ENCODE measurements around the gene TAF4.
"Not testable (repeated sequence)": the region's sequence is repeated elsewhere in the genome, so short reads cannot be mapped to it uniquely, and the experiment has no call there.

Gene TAF4

DNA sequence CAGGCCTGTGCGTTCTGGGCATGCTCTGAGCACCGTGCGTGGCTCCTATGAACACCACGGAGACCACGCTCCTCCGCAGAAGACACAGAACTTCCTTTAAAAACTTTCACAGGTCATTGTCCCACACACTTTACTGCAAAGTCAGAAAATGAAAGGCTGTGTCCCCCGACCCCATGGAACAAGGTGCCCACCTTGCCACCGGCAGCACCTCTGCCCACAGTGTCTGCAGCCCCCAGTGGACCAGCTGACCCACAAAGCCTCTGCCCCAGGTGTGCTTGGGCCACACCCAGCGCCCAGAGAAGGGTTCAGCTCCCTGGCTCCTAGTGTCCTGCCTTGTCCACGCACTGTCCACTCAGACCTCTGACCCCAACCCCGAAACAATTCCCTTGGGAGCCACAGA, 8.7 kb downstream of the TAF4 start:
- H3K4me3 Mint-ChIP-seq = no peak overlapping the region
- intact Hi-C loops (cut with micrococcal nuclease) = no loop called here
- no peaks in the 10 kb centered on the region for H3K27me3 Mint-ChIP-seq
- H3K36me3 Mint-ChIP-seq (ENCODE audit: low read depth) = peaks cover 64% of the 10 kb centered on the region
- no peak overlapping the region for H3K27ac Mint-ChIP-seq
- no peaks in the 10 kb centered on the region for H3K9me3 Mint-ChIP-seq
- peaks cover 65% of the 10 kb centered on the region for H3K4me1 Mint-ChIP-seq (ENCODE audit: low read depth)

GRCh38 chr20:62056377-62056776, 9.3 kb downstream of the TAF4 start:
- Mint-ChIP-seq H3K4me3 (no peak overlapping the region), H3K4me1 (ENCODE audit: low read depth) (peaks cover 64% of the 10 kb centered on the region), H3K27ac (no peak overlapping the region), H3K9me3 (no peaks in the 10 kb centered on the region), H3K27me3 (no peaks in the 10 kb centered on the region), H3K36me3 (ENCODE audit: low read depth) (peaks cover 64% of the 10 kb centered on the region)
- intact Hi-C loops (cut with micrococcal nuclease) = no loop called here

GRCh38 chr20:62055862-62056115, 9.9 kb downstream of the TAF4 start:
- H3K4me1 Mint-ChIP-seq (ENCODE audit: low read depth) = peaks cover 62% of the 10 kb centered on the region
- H3K27ac Mint-ChIP-seq = not testable (repeated sequence)

DNA sequence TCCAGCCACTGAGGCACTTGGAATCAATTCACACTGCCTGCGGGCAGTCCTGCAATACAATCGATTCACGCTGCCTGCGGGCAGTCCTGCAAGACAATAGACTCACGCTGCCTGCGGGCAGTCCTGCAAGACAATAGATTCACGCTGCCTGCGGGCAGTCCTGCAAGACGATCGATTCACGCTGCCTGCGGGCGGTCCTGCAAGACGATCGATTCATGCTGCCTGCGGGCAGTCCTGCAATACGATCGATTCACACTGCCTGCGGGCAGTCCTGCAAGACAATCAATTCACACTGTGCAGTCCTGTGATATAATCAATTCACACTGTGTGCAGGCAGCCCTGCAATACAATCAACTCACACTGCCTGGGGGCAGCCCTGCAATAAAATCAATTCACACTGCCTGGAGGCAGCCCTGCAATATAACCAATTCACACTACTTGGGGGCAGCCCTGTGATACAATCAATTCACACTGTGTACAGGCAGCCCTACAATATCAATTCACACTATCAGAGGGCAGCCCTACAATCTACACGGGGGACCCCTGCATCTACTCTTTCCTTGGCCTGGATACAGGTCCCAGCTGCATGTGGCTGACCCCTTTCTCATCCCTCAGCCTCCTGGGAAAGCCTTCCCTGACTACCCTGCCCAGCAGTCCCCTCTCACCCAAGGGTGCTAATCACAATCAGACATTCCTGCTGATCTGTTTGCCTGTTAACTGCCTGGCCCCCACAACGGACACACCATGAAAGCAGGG, 10.4 kb downstream of the TAF4 start:
- Mint-ChIP-seq H3K36me3 (ENCODE audit: low read depth) (peaks cover 61% of the 10 kb centered on the region), H3K4me3 (no peak overlapping the region), H3K9me3 (no peaks in the 10 kb centered on the region), H3K27me3 (no peaks in the 10 kb centered on the region), H3K27ac (no peak overlapping the region), H3K4me1 (ENCODE audit: low read depth) (peaks cover 62% of the 10 kb centered on the region)
- intact Hi-C loops (cut with micrococcal nuclease) = no loop called here

More at GRCh38 chr20:62055862-62056115, 9.9 kb downstream of the TAF4 start:
- H3K9me3 Mint-ChIP-seq; H3K4me3 Mint-ChIP-seq; H3K27me3 Mint-ChIP-seq; intact Hi-C loops (cut with micrococcal nuclease): not testable (repeated sequence)
- H3K36me3 Mint-ChIP-seq (ENCODE audit: low read depth) = peaks cover 62% of the 10 kb centered on the region

DNA sequence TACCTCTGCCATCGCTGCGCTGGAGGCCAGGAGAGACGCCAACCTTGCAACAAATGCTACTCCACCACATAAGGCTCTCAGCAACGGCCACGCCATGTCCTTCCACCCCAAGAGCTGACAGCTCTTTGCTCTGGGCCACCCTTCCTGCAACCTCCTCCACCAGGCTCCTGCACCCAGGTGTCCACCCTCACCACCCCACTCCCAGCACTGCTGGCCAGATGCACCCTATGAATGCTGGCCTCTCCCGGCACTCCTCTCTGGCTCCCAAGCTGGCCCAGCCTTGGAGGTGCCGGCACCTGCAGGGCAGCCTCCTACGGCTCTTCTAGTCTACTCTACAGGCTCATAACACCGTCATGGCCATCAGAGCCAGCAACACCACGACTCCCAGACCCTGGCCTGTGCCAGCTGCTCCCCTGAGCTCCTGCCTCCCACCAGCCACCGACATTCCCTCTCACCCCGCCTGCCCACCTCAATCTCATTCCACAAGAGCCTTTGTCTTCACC, 11.2 kb downstream of the TAF4 start:
- Mint-ChIP-seq H3K27ac (no peak overlapping the region), H3K9me3 (no peaks in the 10 kb centered on the region), H3K4me1 (ENCODE audit: low read depth) (peaks cover 59% of the 10 kb centered on the region), H3K4me3 (no peak overlapping the region), H3K36me3 (ENCODE audit: low read depth) (peaks cover 57% of the 10 kb centered on the region), H3K27me3 (no peaks in the 10 kb centered on the region)
- intact Hi-C loops (cut with micrococcal nuclease) = no loop called here

DNA sequence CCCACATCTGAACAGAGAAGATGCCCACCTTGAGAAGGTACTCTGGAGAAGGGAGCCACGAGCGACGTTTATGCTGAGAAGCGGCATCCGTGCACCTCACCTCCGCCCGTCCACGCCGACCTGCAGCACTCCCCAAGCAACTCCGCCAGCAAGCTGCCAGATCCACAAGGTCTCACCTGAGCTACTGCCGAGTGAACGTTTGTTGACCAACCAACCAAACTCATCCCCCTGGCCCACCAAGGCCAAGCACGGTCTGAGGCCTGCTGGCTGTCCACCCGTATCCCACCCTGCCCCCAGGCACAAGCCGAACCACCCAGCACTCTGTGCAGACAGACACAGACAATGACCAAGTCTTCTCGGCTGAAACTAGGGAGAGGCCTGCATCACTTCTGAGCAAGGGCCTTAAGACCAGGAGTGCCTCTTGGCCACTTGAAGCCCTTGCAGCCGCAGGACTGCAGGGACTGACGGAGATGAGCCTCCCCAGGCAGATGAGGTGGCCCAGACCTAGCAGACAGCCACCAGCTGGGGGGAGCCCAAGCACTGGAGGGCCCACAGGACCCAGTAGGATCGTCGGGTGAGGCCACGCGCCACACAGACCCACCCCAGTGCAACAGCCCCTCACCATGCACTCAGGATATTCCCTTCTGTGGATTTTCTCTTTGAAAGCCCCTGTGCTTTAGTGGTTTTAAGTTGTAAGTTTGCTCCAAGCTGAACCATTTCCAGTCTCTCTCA, 12.1 kb downstream of the TAF4 start:
- Mint-ChIP-seq H3K27me3 (no peaks in the 10 kb centered on the region), H3K4me3 (no peak overlapping the region), H3K36me3 (ENCODE audit: low read depth) (peaks cover 54% of the 10 kb centered on the region), H3K9me3 (no peaks in the 10 kb centered on the region), H3K4me1 (ENCODE audit: low read depth) (peaks cover 57% of the 10 kb centered on the region), H3K27ac (no peak overlapping the region)
- intact Hi-C loops (cut with micrococcal nuclease) = no loop called here

GRCh38 chr20:62052842-62053464, 12.7 kb downstream of the TAF4 start:
- no peaks in the 10 kb centered on the region for H3K9me3 Mint-ChIP-seq
- H3K27ac Mint-ChIP-seq = no peak overlapping the region
- H3K27me3 Mint-ChIP-seq = no peaks in the 10 kb centered on the region
- H3K36me3 Mint-ChIP-seq (ENCODE audit: low read depth) = peaks cover 55% of the 10 kb centered on the region
- no peak overlapping the region for H3K4me3 Mint-ChIP-seq
- intact Hi-C loops (cut with micrococcal nuclease) = no loop called here
- peaks cover 58% of the 10 kb centered on the region for H3K4me1 Mint-ChIP-seq (ENCODE audit: low read depth)

GRCh38 chr20:62052336-62052841, 13.3 kb downstream of the TAF4 start:
- H3K27me3 Mint-ChIP-seq = no peaks in the 10 kb centered on the region
- H3K9me3 Mint-ChIP-seq = no peaks in the 10 kb centered on the region
- H3K36me3 Mint-ChIP-seq (ENCODE audit: low read depth) = peaks cover 60% of the 10 kb centered on the region
- no peak overlapping the region for H3K27ac Mint-ChIP-seq
- H3K4me3 Mint-ChIP-seq = no peak overlapping the region
- intact Hi-C loops (cut with micrococcal nuclease) = no loop called here
- H3K4me1 Mint-ChIP-seq (ENCODE audit: low read depth) = peaks cover 61% of the 10 kb centered on the region

GRCh38 chr20:62051546-62052255, 14.0 kb downstream of the TAF4 start:
- Mint-ChIP-seq H3K9me3 (no peaks in the 10 kb centered on the region), H3K36me3 (ENCODE audit: low read depth) (peaks cover 60% of the 10 kb centered on the region), H3K4me1 (ENCODE audit: low read depth) (peaks cover 58% of the 10 kb centered on the region), H3K4me3 (no peak overlapping the region), H3K27me3 (no peaks in the 10 kb centered on the region), H3K27ac (no peak overlapping the region)
- intact Hi-C loops (cut with micrococcal nuclease) = no loop called here

DNA sequence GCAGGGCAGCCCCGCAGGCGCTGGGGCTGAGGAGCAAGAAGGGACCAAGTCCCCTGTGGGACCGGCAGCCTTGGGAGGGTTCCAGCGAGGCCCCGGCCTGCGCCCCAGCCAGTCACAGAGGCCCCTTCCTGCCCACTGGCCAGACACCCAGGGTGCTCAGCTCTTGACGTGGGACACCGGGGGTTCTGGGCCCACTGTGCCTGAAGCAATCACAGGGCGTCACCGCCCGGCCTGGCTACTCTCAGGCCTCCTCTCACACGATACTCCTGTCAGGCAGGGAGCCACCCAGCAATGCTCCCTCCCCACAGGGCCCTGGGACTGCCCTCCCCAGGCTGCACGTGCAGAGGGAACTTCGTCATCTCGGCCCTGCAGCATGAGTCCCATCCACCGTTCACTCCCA, 14.5 kb downstream of the TAF4 start:
- intact Hi-C loops (cut with micrococcal nuclease) = no loop called here
- Mint-ChIP-seq H3K27me3 (no peaks in the 10 kb centered on the region), H3K36me3 (ENCODE audit: low read depth) (peaks cover 56% of the 10 kb centered on the region), H3K4me1 (ENCODE audit: low read depth) (peaks cover 58% of the 10 kb centered on the region), H3K9me3 (no peaks in the 10 kb centered on the region), H3K27ac (no peak overlapping the region), H3K4me3 (no peak overlapping the region)

- Mint-ChIP-seq H3K4me1 (ENCODE audit: low read depth) (peaks cover 54% of the 10 kb centered on the region), H3K4me3 (no peak overlapping the region), H3K27ac (no peak overlapping the region), H3K27me3 (no peaks in the 10 kb centered on the region), H3K9me3 (no peaks in the 10 kb centered on the region), H3K36me3 (ENCODE audit: low read depth) (peaks cover 49% of the 10 kb centered on the region)
- intact Hi-C loops (cut with micrococcal nuclease) = no loop called here
Measured at GRCh38 chr20:62050166-62051120, 15.2 kb downstream of the TAF4 start.

DNA sequence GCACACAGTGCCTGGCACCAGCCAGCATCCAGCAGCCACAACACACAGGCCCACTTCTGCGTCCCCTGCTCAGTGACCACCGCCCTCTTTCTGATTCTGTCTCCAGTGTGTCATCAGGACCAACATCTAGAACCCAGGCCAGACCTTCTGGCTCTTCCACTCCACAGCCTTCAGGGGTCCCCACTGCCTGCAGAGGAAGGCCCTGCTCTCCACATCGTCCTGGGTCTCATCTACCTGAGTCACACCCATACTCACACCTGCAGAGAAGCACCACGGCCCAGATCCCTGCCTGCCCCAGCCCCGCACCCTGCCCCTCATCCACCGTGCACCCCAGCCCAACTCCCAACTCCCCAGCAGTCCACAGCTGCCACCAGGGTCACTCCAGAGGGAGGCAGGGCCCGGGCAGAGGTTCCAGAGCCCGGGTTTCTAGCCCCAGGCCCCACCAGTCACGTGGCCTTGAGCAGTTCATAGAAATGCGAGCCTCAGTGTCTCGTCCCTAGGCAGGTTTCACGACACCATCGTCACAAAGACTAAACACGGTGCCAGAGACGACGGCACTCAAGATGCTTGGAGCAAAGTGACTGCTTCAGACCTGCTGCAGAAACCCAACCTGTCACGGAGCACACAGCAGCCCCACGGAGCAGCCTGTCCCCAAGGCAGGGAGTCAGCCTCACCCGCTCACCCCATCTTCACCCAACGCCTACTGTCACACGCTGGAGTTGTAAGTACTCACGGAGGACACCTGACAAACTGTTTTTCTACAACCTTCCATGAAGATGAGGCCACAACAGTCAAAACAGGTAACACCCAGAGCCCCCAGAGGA, 16.1 kb downstream of the TAF4 start:
- Mint-ChIP-seq H3K4me1 (ENCODE audit: low read depth) (peaks cover 58% of the 10 kb centered on the region), H3K27ac (no peak overlapping the region), H3K9me3 (no peaks in the 10 kb centered on the region), H3K36me3 (ENCODE audit: low read depth) (peaks cover 40% of the 10 kb centered on the region), H3K4me3 (no peak overlapping the region), H3K27me3 (no peaks in the 10 kb centered on the region)
- intact Hi-C loops (cut with micrococcal nuclease) = no loop called here

All from dendritic cell treated with granulocyte-macrophage colony-stimulating factor and Interleukin-4, amounts not matched to agents 40 ng/mL and 50 ng/mL, for 4 days (primary cell).